Ishikawa (cell line): ENCODE measurements around the gene EML1.

Source experiments
- CEBPB ChIP-seq: IDR thresholded peaks from 2 replicates; pipeline ENCODE4 v1.6.1; 2012
- CREB1 ChIP-seq: IDR thresholded peaks from 2 replicates; pipeline ENCODE4 v1.6.1; 2012; ENCODE audit warnings: low read depth
- EGR1 ChIP-seq: IDR thresholded peaks from 2 replicates; pipeline ENCODE4 v1.6.1; 2012
- EP300 ChIP-seq: IDR thresholded peaks from 2 replicates; pipeline ENCODE4 v1.6.1; 2012; ENCODE audit warnings: borderline replicate concordance
- FOXM1 ChIP-seq: IDR thresholded peaks from 2 replicates; pipeline ENCODE4 v1.6.1; 2012; ENCODE audit warnings: low read depth, borderline replicate concordance
- MAX ChIP-seq: IDR thresholded peaks from 2 replicates; pipeline ENCODE4 v1.6.1; 2012
- NFIC ChIP-seq: IDR thresholded peaks from 2 replicates; pipeline ENCODE4 v1.6.1; 2012
- RAD21 ChIP-seq: IDR thresholded peaks from 2 replicates; pipeline ENCODE4 v1.6.1; 2012; ENCODE audit warnings: low read depth
- TAF1 ChIP-seq: IDR thresholded peaks from 2 replicates; pipeline ENCODE4 v1.6.1; 2012; ENCODE audit warnings: low read depth, mild to moderate bottlenecking
- TCF12 ChIP-seq: IDR thresholded peaks from 2 replicates; pipeline ENCODE4 v1.6.1; 2012; ENCODE audit warnings: low read depth
- TEAD4 ChIP-seq: IDR thresholded peaks from 2 replicates; pipeline ENCODE4 v1.6.1; 2012
- YY1 ChIP-seq: IDR thresholded peaks from 2 replicates; pipeline ENCODE4 v1.6.1; 2012; ENCODE audit warnings: low read depth
- ZBTB7A ChIP-seq: IDR thresholded peaks from 2 replicates; pipeline ENCODE4 v1.6.1; 2012; ENCODE audit warnings: low read depth
- TF ChIP-seq, protein P1 (sequence below): IDR thresholded peaks from 2 replicates; pipeline ENCODE4 v1.6.1; 2012
- TF ChIP-seq, protein P2 (sequence below): IDR thresholded peaks from 2 replicates; pipeline ENCODE4 v1.6.1; 2012; ENCODE audit warnings: low read depth, mild to moderate bottlenecking

EML1 gene

GRCh38 chr14:99807413-99808153 is 14.4 kb downstream of the EML1 start:
- TF ChIP-seq, protein P1, sequence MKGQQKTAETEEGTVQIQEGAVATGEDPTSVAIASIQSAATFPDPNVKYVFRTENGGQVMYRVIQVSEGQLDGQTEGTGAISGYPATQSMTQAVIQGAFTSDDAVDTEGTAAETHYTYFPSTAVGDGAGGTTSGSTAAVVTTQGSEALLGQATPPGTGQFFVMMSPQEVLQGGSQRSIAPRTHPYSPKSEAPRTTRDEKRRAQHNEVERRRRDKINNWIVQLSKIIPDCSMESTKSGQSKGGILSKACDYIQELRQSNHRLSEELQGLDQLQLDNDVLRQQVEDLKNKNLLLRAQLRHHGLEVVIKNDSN = no peak
- TF ChIP-seq CEBPB (no peak), YY1 (no peak), TCF12 (no peak), TEAD4 (no peak), RAD21 (no peak), TAF1 (no peak), EP300 (no peak), MAX (no peak), CREB1 (no peak), NFIC (no peak), FOXM1 (no peak), ZBTB7A (no peak), EGR1 (no peak)
- TF ChIP-seq, protein P2, sequence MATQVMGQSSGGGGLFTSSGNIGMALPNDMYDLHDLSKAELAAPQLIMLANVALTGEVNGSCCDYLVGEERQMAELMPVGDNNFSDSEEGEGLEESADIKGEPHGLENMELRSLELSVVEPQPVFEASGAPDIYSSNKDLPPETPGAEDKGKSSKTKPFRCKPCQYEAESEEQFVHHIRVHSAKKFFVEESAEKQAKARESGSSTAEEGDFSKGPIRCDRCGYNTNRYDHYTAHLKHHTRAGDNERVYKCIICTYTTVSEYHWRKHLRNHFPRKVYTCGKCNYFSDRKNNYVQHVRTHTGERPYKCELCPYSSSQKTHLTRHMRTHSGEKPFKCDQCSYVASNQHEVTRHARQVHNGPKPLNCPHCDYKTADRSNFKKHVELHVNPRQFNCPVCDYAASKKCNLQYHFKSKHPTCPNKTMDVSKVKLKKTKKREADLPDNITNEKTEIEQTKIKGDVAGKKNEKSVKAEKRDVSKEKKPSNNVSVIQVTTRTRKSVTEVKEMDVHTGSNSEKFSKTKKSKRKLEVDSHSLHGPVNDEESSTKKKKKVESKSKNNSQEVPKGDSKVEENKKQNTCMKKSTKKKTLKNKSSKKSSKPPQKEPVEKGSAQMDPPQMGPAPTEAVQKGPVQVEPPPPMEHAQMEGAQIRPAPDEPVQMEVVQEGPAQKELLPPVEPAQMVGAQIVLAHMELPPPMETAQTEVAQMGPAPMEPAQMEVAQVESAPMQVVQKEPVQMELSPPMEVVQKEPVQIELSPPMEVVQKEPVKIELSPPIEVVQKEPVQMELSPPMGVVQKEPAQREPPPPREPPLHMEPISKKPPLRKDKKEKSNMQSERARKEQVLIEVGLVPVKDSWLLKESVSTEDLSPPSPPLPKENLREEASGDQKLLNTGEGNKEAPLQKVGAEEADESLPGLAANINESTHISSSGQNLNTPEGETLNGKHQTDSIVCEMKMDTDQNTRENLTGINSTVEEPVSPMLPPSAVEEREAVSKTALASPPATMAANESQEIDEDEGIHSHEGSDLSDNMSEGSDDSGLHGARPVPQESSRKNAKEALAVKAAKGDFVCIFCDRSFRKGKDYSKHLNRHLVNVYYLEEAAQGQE = no peak

DNA sequence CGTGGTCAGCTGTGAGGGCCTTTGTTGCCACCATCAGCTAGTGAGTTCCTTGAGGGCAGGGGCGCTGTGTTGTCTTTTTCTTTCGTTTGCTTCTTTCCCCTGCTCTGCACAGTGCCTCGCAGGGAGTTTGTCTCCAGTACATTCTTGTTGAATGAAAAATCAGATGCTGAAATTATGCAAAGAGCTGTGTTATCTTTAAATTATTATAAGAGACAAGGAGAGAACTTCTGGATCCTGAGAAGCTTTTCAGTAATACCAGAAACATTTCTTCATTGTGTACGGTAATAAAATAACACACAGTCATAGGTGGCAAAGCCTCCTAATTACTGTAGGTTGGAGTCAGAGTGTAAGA is 14.9 kb downstream of the EML1 start:
- TF ChIP-seq, protein P1 = no peak
- TF ChIP-seq CEBPB (no peak), TAF1 (no peak), ZBTB7A (no peak), EP300 (no peak), NFIC (no peak), TEAD4 (no peak), CREB1 (no peak), FOXM1 (no peak), EGR1 (no peak), TCF12 (no peak), MAX (no peak), YY1 (no peak), RAD21 (no peak)
- TF ChIP-seq, protein P2 = no peak

DNA sequence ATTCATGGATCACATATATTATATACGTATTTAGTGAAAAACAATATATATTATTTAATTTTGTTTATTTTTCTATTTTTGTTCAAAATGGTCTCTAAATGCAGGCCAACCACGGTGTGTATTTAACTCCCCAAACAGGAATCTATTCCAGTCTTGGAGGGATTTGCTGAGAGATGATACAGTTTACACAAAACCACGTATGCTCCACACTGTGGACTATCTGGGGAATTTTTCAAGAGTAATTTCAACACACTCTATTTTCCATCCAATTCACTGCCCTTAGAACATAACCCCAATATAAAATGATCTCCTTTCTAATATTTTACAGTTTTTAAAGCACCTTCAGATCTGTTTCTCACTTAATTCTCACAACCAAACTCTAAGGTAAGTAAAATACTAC is 15.3 kb downstream of the EML1 start:
- TF ChIP-seq CREB1 = no peak
- no peak for TF ChIP-seq TAF1
- TF ChIP-seq YY1 = no peak
- TF ChIP-seq MAX = no peak
- no peak for TF ChIP-seq EGR1
- no peak for TF ChIP-seq TEAD4
- TF ChIP-seq, protein P2 = no peak
- TF ChIP-seq ZBTB7A = no peak
- no peak for TF ChIP-seq EP300
- TF ChIP-seq NFIC = no peak
- TF ChIP-seq CEBPB = no peak
- TF ChIP-seq TCF12 = no peak
- TF ChIP-seq, protein P1 = no peak
- no peak for TF ChIP-seq FOXM1
- no peak for TF ChIP-seq RAD21
